GM10266 (cell line): ENCODE results near the gene CNTNAP2.

Experiments
- DNase-seq: peaks from one replicate; pipeline ENCODE4 v3.0.0; 2012; ENCODE audit errors: extremely low spot score
- TF ChIP-seq, protein P1 (sequence below): IDR thresholded peaks from 2 replicates; pipeline ENCODE4 v1.5.1; 2012; ENCODE audit warnings: mild to moderate bottlenecking, low read depth; ENCODE audit not compliant: control insufficient read depth, insufficient read depth; ENCODE audit errors: missing control alignments

The CNTNAP2 gene

DNA sequence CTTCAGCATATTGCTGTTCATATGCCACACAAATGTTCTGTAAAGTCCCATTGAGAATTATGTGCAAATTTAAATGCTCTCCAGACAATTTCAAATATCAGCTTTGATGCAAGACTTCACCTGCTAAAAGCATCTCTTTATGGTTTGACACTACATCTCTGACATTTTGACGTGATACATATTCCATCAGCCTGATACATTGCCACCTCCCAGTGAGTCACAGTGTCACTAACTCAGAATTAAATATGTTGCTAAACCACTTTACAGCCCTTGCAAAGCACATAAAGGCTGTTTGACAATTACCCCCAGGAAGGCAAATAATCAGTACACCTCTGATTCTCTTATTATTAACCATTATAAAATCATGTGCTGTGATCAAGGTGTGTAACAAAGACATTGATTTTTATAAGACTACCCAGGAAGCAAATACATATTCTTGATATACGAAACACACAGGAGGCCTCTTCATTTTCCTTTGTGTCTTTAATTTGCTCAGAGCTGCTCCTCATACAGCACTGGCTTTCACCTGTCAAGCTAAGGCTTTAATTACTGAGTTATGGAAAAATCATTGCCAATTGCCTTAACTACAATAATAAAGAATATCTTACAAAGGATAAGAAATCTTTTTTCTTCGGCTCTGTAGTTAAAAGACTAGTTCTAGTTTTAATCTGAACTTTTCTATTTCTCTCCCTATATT, 1926.5 kb downstream of the CNTNAP2 start:
- TF ChIP-seq, protein P1, sequence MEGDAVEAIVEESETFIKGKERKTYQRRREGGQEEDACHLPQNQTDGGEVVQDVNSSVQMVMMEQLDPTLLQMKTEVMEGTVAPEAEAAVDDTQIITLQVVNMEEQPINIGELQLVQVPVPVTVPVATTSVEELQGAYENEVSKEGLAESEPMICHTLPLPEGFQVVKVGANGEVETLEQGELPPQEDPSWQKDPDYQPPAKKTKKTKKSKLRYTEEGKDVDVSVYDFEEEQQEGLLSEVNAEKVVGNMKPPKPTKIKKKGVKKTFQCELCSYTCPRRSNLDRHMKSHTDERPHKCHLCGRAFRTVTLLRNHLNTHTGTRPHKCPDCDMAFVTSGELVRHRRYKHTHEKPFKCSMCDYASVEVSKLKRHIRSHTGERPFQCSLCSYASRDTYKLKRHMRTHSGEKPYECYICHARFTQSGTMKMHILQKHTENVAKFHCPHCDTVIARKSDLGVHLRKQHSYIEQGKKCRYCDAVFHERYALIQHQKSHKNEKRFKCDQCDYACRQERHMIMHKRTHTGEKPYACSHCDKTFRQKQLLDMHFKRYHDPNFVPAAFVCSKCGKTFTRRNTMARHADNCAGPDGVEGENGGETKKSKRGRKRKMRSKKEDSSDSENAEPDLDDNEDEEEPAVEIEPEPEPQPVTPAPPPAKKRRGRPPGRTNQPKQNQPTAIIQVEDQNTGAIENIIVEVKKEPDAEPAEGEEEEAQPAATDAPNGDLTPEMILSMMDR, result no peak
- no peak for DNase-seq

DNA sequence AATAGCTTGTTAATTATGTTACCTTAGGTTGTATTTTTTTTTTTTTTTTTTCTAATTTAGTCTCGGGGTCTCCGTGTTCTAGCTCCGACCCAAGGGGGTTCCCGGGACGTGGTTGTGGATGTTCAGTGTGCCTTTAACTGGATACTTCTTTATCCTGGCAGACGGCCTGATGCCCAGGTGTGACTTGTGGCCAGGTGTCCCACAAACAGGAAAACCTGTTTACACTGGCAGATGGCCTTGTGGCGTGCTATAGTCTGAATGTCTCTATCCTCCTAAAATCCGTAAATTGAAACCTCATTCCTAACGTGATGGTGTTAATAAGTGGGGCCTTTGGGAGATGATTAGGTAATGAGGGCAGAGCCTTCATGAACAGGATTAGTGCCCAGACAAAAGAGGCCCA, 1927.6 kb downstream of the CNTNAP2 start:
- no peak for DNase-seq
- TF ChIP-seq, protein P1, result no peak

DNA sequence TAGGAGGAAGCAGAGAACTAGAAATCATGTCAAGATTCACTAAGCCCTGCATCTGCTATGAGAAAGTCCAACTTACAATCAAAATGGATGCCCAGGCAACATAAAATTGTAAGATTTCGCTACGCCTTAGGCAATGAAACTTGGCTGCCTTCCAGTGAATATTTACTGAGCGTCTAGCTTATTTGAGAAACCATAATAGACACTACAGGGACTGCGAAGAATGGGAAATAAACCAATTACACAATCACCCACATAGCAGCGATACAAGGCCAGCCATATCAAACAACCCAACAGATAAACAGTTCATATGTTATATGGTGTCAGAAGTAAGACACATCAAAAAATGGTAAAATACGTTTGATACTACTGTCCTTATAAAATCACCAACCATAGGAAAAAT, 1928.9 kb downstream of the CNTNAP2 start:
- no peak for DNase-seq
- TF ChIP-seq, protein P1, result no peak

DNA sequence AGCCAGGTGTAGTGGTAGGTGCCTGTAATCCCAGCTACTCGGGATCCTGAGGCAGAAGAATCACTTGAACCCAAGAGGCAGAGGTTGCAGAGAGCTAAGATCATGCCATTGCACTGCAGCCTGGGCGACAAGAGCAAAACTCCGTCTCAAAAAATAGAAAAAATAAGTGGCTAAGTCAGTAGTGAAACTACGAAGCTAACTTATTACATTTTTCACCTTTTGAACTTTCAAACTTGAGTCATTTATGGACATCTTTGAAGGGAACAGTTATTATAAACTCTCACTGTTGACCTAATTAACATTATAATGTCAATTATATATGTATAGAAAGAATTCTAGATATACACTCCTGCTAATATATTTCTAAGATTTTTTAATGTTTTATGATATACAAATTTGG, 1932.5 kb downstream of the CNTNAP2 start:
- TF ChIP-seq, protein P1, result no peak
- no peak for DNase-seq

DNA sequence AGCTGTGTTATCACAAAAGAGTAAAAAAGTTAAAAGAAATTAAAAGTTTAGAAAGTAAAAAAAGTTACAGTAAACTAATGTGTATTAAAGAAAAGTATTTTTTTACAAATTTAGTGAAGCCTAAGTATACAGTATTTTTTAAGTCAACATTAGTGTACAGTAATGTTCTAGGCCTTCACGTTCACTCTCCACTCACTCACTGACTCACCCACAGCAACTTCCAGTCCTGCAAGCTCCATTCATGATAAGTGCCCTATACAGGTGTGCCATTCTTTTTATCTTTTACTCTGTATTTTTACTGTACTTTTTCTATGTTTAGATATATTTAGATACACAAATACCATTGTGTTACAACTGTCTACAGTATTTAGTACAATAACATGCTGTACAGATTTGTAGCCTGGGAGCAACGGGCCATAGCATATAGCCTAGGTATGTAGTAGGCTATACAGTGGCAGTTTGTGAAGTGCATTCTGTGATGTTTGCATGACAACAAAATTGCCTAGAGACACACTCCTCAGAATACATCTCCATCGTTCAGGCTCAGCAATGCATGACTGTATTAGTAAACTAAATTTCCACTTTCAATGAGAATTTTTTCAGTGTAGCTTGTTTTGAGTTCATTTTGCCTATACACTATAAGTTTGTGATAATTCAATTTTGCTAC, 1934.0 kb downstream of the CNTNAP2 start:
- TF ChIP-seq, protein P1, result no peak
- no peak for DNase-seq

DNA sequence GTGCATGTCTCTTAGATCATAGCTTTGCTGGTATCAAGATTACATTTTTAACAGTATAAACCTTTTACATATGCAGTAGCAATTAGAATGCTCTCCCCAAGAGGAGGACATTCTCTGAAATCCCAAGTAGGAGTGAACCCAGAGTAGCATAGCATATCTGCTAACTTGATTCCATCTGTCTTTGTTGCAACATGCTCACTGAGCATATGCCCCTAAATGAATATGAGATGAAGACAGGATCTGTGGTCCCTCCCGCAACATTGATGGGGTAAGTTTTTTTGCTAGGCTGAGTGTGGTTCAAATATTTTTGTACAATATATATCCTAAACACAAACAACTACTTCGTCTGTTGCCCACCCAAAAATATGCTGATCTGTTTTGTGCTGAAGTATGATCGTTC, 1939.8 kb downstream of the CNTNAP2 start:
- TF ChIP-seq, protein P1, result no peak
- DNase-seq, result no peak

DNA sequence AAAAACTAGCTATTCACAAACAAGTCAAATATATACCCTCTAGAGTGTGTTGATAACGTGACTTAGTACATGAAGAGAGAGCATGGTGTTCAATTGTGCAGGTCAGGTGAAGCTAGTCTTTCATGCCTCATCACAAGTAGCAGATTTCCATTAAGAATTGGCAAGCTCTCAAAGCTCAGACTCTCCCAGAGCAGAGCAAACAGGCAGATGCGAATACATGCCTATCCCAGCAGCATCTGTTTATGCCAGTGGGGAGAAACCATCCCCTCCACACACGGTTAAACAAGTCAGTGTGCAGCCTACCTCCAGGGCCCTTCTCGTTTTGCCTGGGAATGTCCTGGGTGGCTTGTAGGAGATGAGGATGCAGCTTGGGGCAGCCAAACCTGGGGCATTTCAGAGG, 1941.5 kb downstream of the CNTNAP2 start:
- TF ChIP-seq, protein P1, result no peak
- DNase-seq, result no peak
